GM21529 (cell line): ENCODE measurements around the gene ARRB1.
"Not testable (repeated sequence)": the region's sequence is repeated elsewhere in the genome, so short reads cannot be mapped to it uniquely, and the experiment has no call there.

Experiments used
- ATAC-seq: cut with Tn5 transposase; IDR thresholded peaks from one replicate; pipeline ENCODE4 v1.9.1; 2021; ENCODE audit not compliant: unreplicated experiment

Gene ARRB1

GRCh38 chr11:75324740-75325139, 26.7 kb downstream of the ARRB1 start:
- no peak for ATAC-seq

GRCh38 chr11:75324189-75324588, 27.3 kb downstream of the ARRB1 start:
- no peak for ATAC-seq

GRCh38 chr11:75323609-75324008, 27.9 kb downstream of the ARRB1 start:
- no peak for ATAC-seq

GRCh38 chr11:75320643-75321042, 30.8 kb downstream of the ARRB1 start:
- no peak for ATAC-seq

GRCh38 chr11:75320046-75320618, 31.3 kb downstream of the ARRB1 start:
- ATAC-seq = no peak

- no peak for ATAC-seq
Observed at GRCh38 chr11:75319035-75319877, 32.2 kb downstream of the ARRB1 start.

- no peak for ATAC-seq
Observed at GRCh38 chr11:75317446-75318122, 33.9 kb downstream of the ARRB1 start.

GRCh38 chr11:75315439-75315805, 36.0 kb downstream of the ARRB1 start:
- ATAC-seq = no peak

GRCh38 chr11:75314771-75315438, 36.6 kb downstream of the ARRB1 start:
- ATAC-seq = no peak

- no peak for ATAC-seq
Observed at GRCh38 chr11:75313513-75314272, 37.8 kb downstream of the ARRB1 start.

- ATAC-seq = no peak
Observed at GRCh38 chr11:75312346-75312745, 39.1 kb downstream of the ARRB1 start.

- ATAC-seq = no peak
Observed at GRCh38 chr11:75311858-75312288, 39.6 kb downstream of the ARRB1 start.

- ATAC-seq = no peak
Observed at GRCh38 chr11:75308986-75309385, 42.5 kb downstream of the ARRB1 start.

- ATAC-seq = no peak
Observed at GRCh38 chr11:75308116-75308515, 43.3 kb downstream of the ARRB1 start.

- ATAC-seq = no peak
Observed at GRCh38 chr11:75307058-75307457, 44.4 kb downstream of the ARRB1 start.

GRCh38 chr11:75306529-75306928, 44.9 kb downstream of the ARRB1 start:
- no peak for ATAC-seq

GRCh38 chr11:75305993-75306392, 45.5 kb downstream of the ARRB1 start:
- no peak for ATAC-seq

GRCh38 chr11:75305452-75305851, 46.0 kb downstream of the ARRB1 start:
- no peak for ATAC-seq

- ATAC-seq = not testable (repeated sequence)
Observed at GRCh38 chr11:75304941-75305340, 46.5 kb downstream of the ARRB1 start.

- ATAC-seq = no peak
Observed at GRCh38 chr11:75303544-75304224, 47.8 kb downstream of the ARRB1 start.
